Measurements from ENCODE around the gene LAYN. TPM values are rescaled to one million over a fixed set of nuclear protein-coding genes. Genes with fewer than 3 reads are reported as not detected.

Gene LAYN
- total RNA-seq, 1 experiment from 2014 or later: not detected

DNA sequence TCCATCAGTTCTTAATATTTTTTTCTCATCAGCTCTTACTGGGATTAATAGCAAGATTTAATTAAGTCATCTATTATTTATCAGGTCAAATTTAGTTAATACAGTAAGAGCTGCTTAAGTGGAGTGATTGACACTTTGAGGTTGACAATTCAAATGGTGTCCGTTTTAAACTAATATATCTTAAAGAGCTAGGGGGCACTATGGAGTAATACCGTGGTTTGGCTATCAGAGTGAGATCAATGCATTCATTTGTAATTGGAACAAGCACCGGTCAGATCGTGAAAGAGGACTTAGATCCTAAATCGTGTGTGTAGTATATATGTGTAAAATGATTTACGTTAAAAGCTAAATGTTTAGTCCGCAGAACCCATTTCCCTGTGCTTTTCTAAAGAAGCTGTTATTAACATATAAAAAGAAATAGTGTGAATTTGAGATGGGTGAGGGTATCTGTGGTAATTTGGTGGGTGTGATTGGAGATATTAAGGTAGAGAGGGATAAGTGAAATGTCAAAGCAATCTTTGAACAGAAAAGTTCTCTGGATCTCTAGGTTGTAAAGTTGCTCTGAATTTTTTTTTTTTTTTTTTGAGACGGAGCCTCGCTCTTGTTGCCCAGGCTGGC is 64.0 kb downstream of the LAYN start:
- H3K9me3 ChIP-seq (ENCODE audit: low read length): no peaks in the 10 kb centered on the region
- H3K4me1 ChIP-seq (ENCODE audit: low read length): peaks cover 54% of the 10 kb centered on the region
- H2AFZ ChIP-seq (ENCODE audit: low read length): no peak overlapping the region
- peak overlapping the region; percentile 64 for H3K4me3 ChIP-seq (ENCODE audit: low read length)
- H3K27ac ChIP-seq (ENCODE audit: low read length): peak overlapping the region; percentile 64
- peak overlapping the region; percentile 76 for H3K9ac ChIP-seq (ENCODE audit: low read length)
- H3K79me2 ChIP-seq (ENCODE audit: low read length): peaks cover 71% of the 10 kb centered on the region
- H4K20me1 ChIP-seq (ENCODE audit: insufficient read depth, low read depth, low read length): peaks cover 16% of the 10 kb centered on the region
- DNase-seq: peak; percentile 99
- peaks cover 6% of the 10 kb centered on the region; the same call in 1 of the 2 replicates for H3K36me3 ChIP-seq (ENCODE audit: insufficient read depth, low read length)
- H3K9me2 ChIP-seq (replicated peaks; ENCODE audit: insufficient read depth, low read length): no peaks in the 10 kb centered on the region
- no peaks in the 10 kb centered on the region for H3K27me3 ChIP-seq (ENCODE audit: low read length)
- peak overlapping the region; percentile 70 for H3K4me2 ChIP-seq (ENCODE audit: low read depth, low read length, poor library complexity, severe bottlenecking)

DNA sequence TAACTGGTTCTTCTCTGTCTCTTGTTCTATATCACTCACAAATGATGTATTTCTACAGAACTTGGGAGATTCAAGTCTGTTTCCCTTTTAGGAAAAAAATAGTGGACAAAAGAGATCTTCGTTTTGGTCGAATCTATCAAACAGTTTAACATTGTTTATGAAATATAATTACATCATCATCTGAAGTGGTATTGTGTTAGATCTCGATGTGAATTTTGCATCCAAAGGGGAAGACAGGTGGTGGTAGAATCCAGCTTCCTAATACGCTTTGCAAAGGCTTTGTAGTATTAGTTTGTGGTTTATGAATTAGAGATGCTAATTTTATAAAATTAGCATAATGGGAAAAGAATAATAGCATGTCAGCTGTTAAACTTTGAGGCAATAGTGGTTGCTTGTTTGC is 65.2 kb downstream of the LAYN start:
- no peaks in the 10 kb centered on the region for H3K27me3 ChIP-seq (ENCODE audit: low read length)
- H3K9me2 ChIP-seq (replicated peaks; ENCODE audit: insufficient read depth, low read length): no peaks in the 10 kb centered on the region
- peaks cover 16% of the 10 kb centered on the region for H4K20me1 ChIP-seq (ENCODE audit: insufficient read depth, low read depth, low read length)
- no peak for DNase-seq
- H3K4me3 ChIP-seq (ENCODE audit: low read length): no peak overlapping the region
- no peak overlapping the region for H3K9ac ChIP-seq (ENCODE audit: low read length)
- peaks cover 54% of the 10 kb centered on the region for H3K4me1 ChIP-seq (ENCODE audit: low read length)
- peak overlapping the region; percentile 70 for H3K4me2 ChIP-seq (ENCODE audit: low read depth, low read length, poor library complexity, severe bottlenecking)
- H3K9me3 ChIP-seq (ENCODE audit: low read length): no peaks in the 10 kb centered on the region
- H2AFZ ChIP-seq (ENCODE audit: low read length): no peak overlapping the region
- H3K36me3 ChIP-seq (ENCODE audit: insufficient read depth, low read length): peaks cover 6% of the 10 kb centered on the region; the same call in 1 of the 2 replicates
- H3K79me2 ChIP-seq (ENCODE audit: low read length): peaks cover 83% of the 10 kb centered on the region
- H3K27ac ChIP-seq (ENCODE audit: low read length): 0 out of 2 replicates have a peak overlapping the region, but pooled peaks have one; percentile 0

DNA sequence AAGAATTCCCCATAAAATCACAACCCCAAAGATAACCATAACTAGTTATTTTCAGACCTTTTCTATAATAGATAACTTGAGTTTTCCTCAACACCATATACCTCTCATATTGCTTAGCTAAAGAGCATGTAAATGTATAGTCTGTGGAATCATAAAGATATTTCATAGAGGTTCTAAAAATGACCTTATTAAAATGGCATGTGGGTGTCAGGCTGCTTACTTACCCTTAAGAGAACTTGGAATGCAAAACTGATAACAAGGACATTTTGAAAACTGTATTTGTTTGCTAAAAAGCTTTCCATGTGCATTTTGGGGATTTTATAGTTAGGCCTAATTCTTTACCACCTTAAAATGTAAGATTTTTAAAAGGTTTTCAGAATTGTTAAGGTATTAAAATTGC is 66.5 kb downstream of the LAYN start:
- no peak overlapping the region for H2AFZ ChIP-seq (ENCODE audit: low read length)
- peak; percentile 73 for DNase-seq
- peaks cover 6% of the 10 kb centered on the region; the same call in 1 of the 2 replicates for H3K36me3 ChIP-seq (ENCODE audit: insufficient read depth, low read length)
- H3K27ac ChIP-seq (ENCODE audit: low read length): peak overlapping the region; percentile 1
- H3K79me2 ChIP-seq (ENCODE audit: low read length): peaks cover 95% of the 10 kb centered on the region
- no peaks in the 10 kb centered on the region for H3K27me3 ChIP-seq (ENCODE audit: low read length)
- no peak overlapping the region for H3K9ac ChIP-seq (ENCODE audit: low read length)
- peak overlapping the region; percentile 9 for H3K4me2 ChIP-seq (ENCODE audit: low read depth, low read length, poor library complexity, severe bottlenecking)
- H3K4me3 ChIP-seq (ENCODE audit: low read length): no peak overlapping the region
- peaks cover 48% of the 10 kb centered on the region for H3K4me1 ChIP-seq (ENCODE audit: low read length)
- H3K9me2 ChIP-seq (replicated peaks; ENCODE audit: insufficient read depth, low read length): no peaks in the 10 kb centered on the region
- no peaks in the 10 kb centered on the region for H3K9me3 ChIP-seq (ENCODE audit: low read length)
- H4K20me1 ChIP-seq (ENCODE audit: insufficient read depth, low read depth, low read length): peaks cover 16% of the 10 kb centered on the region

DNA sequence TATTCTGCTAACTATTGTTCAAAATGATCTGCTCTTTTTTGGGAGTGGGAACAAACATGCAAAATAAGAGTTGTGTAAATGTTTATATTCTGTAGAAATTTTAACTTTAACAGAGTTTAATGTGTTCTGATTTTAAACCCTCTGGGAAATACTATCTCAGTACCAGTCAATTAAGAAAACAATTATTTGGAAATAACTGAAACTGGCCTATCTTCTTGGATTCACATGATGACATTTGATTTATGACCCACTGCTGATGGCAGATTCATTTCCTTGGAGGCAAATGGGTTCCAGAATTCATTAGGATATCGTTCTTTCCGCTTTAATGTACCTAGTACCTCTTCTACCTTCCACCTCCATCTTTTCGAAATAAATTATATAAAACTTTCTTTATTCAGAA is 67.2 kb downstream of the LAYN start:
- Histone ChIP-seq H3K36me3 (ENCODE audit: insufficient read depth, low read length) (peaks cover 6% of the 10 kb centered on the region; the same call in 1 of the 2 replicates), H2AFZ (ENCODE audit: low read length) (no peak overlapping the region), H3K9me3 (ENCODE audit: low read length) (no peaks in the 10 kb centered on the region), H3K4me3 (ENCODE audit: low read length) (no peak overlapping the region), H4K20me1 (ENCODE audit: insufficient read depth, low read depth, low read length) (peaks cover 16% of the 10 kb centered on the region), H3K4me1 (ENCODE audit: low read length) (peaks cover 48% of the 10 kb centered on the region), H3K4me2 (ENCODE audit: low read depth, low read length, poor library complexity, severe bottlenecking) (no peak overlapping the region), H3K9ac (ENCODE audit: low read length) (no peak overlapping the region), H3K27me3 (ENCODE audit: low read length) (no peaks in the 10 kb centered on the region), H3K9me2 (replicated peaks; ENCODE audit: insufficient read depth, low read length) (no peaks in the 10 kb centered on the region), H3K79me2 (ENCODE audit: low read length) (peaks cover 98% of the 10 kb centered on the region), H3K27ac (ENCODE audit: low read length) (peak overlapping the region; percentile 1; the same call in 1 of the 2 replicates)
- no peak for DNase-seq

Small RNA genes lying within 50 kb of the gene (small RNA-seq; reads per million reads assigned to genes)
- gene MIR34B (not detected), gene MIR34C (not detected)

Other genes starting within 250 kb of the LAYN start
- not detected in 2 replicates for gene POU2AF3, start 242.2 kb upstream of the LAYN start, total RNA-seq (2014; rRNA removed; shearing (Covaris generic); ENCODE audit: low replicate concordance)
- gene POU2AF1, start 161.4 kb upstream of the LAYN start, total RNA-seq (2014; rRNA removed; shearing (Covaris generic); ENCODE audit: low replicate concordance): 803 and 894 TPM in 2 replicates
- gene BTG4, start 28.3 kb upstream of the LAYN start, total RNA-seq (2014; rRNA removed; shearing (Covaris generic); ENCODE audit: low replicate concordance): not detected in 2 replicates
- not detected in 2 replicates for gene HOATZ, start 25.9 kb upstream of the LAYN start, total RNA-seq (2014; rRNA removed; shearing (Covaris generic); ENCODE audit: low replicate concordance)
- 56.3 and 64.8 TPM in 2 replicates for gene SIK2, start 61.7 kb downstream of the LAYN start, total RNA-seq (2014; rRNA removed; shearing (Covaris generic); ENCODE audit: low replicate concordance)
- gene PPP2R1B, start 225.7 kb downstream of the LAYN start, total RNA-seq (2014; rRNA removed; shearing (Covaris generic); ENCODE audit: low replicate concordance): 145 and 211 TPM in 2 replicates

All from Karpas-422 (cell line).